ENCODE data around the gene NAXE.
A peak's percentile ranks its signal among the peaks of the same experiment; 100 is the strongest.
"Not testable (repeated sequence)": the region's sequence is repeated elsewhere in the genome, so short reads cannot be mapped to it uniquely, and the experiment has no call there.

NAXE gene

DNA sequence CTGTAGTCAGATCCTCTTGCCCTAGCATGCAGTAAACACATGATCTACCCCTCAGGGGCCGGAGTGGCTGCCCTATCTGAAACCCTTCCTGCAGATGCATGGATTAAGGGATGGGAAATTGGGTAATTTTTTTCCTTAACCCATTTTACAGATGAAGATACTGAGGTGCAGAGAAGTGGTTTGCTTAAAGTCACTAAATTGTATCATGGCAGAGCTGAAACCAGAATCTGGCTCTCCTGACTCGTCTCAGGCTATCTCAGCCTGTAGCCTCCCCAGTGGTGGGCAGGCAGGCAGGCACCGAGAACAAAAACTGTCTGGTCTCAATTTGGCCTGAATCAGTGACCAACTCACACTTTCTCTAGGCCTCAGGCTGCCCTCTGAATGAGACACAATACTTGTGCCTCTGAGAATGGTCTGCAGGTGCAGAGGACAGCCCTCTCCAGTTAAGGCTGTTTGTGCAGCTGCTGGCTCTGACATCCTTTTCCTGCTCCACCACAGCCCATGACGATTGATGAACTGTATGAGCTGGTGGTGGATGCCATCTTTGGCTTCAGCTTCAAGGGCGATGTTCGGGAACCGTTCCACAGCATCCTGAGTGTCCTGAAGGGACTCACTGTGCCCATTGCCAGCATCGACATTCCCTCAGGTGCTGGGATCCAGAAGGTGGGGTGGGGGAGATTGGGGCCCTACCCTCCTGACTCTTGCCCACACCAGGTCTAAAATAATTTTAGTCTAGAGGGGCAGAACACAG is 1.5 kb downstream of the NAXE start:
- Mint-ChIP-seq H3K27ac (peak overlapping the region; percentile 92), H3K4me1 (peaks cover 23 to 43% of the 10 kb centered on the region in 2 donors), H3K27me3 (no peaks in the 10 kb centered on the region), H3K9me3 (no peaks in the 10 kb centered on the region), H3K36me3 (peaks cover 14 to 35% of the 10 kb centered on the region in 2 donors), H3K4me3 (peak overlapping the region; percentile 84 to 91)
- ATAC-seq (replicated peaks) (no peak), DNase-seq (no peak)

GRCh38 chr1:156593661-156593989 is 2.0 kb downstream of the NAXE start:
- H3K36me3 Mint-ChIP-seq: peaks cover 20 to 40% of the 10 kb centered on the region in 2 donors
- DNase-seq (no peak), ATAC-seq (replicated peaks) (no peak)
- H3K4me1 Mint-ChIP-seq: peaks cover 29 to 49% of the 10 kb centered on the region in 2 donors
- no peaks in the 10 kb centered on the region for H3K9me3 Mint-ChIP-seq
- H3K27ac Mint-ChIP-seq: no peak overlapping the region
- H3K27me3 Mint-ChIP-seq: no peaks in the 10 kb centered on the region
- H3K4me3 Mint-ChIP-seq: no peak overlapping the region

DNA sequence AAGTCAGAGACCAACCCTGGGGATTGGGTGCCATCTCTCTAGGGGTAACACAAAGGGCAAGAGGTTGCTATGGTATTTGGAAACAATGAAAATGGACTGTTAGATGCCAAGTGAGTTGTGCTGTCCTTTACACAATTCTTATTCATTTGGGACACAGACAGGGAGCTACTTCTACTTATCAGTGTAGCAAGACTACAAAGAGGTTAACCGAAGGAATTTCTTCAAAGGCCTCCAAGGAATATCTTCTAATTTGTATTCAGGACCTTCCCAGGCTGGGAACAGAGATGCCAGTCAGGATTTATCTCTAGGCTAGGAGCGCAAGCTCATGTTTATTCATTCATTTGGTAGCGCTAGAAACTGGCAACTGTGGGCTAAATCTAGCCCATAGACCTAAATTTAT is 2.6 kb downstream of the NAXE start:
- H3K27me3 Mint-ChIP-seq: no peaks in the 10 kb centered on the region
- DNase-seq (no peak), ATAC-seq (replicated peaks) (no peak)
- no peaks in the 10 kb centered on the region for H3K9me3 Mint-ChIP-seq
- H3K36me3 Mint-ChIP-seq: peaks cover 23 to 43% of the 10 kb centered on the region in 2 donors
- peaks cover 31 to 52% of the 10 kb centered on the region in 2 donors for H3K4me1 Mint-ChIP-seq
- no peak overlapping the region for H3K4me3 Mint-ChIP-seq
- H3K27ac Mint-ChIP-seq: no peak overlapping the region

GRCh38 chr1:156595016-156595415 is 3.4 kb downstream of the NAXE start:
- Mint-ChIP-seq H3K27ac (peak overlapping the region; percentile 78), H3K9me3 (no peaks in the 10 kb centered on the region), H3K27me3 (no peaks in the 10 kb centered on the region), H3K4me3 (no peak overlapping the region), H3K36me3 (peaks cover 23 to 43% of the 10 kb centered on the region in 2 donors), H3K4me1 (peaks cover 31 to 52% of the 10 kb centered on the region in 2 donors)
- DNase-seq: no peak
- ATAC-seq (replicated peaks): no peak

- Mint-ChIP-seq H3K4me1 (peaks cover 29 to 47% of the 10 kb centered on the region in 2 donors), H3K36me3 (peaks cover 24 to 52% of the 10 kb centered on the region in 2 donors), H3K4me3 (no peak overlapping the region), H3K9me3 (no peaks in the 10 kb centered on the region), H3K27me3 (no peaks in the 10 kb centered on the region), H3K27ac (peak overlapping the region; percentile 47)
- ATAC-seq (replicated peaks): no peak
- DNase-seq: no peak
Observed at GRCh38 chr1:156596426-156596825, 4.8 kb downstream of the NAXE start.

DNA sequence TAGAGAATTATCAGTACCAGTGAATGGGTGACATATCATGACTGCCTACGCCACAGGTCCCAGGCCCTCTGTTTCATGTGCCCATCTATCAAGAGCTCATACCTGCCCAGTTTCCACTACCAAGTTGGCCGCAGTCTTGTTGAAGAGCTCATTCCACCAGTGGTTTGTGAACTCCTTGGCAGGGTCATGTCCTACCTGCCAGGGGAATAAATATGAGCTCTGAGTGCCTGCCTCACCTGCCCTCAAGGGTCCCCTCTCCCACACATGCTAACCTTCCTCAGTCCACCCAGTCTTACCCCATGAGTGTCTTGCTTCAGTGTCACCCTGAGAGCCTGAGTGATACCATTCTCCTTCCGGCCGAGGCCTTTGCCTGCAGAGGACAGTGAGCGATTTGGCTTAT is 6.5 kb downstream of the NAXE start:
- H3K27ac Mint-ChIP-seq: no peak overlapping the region

DNA sequence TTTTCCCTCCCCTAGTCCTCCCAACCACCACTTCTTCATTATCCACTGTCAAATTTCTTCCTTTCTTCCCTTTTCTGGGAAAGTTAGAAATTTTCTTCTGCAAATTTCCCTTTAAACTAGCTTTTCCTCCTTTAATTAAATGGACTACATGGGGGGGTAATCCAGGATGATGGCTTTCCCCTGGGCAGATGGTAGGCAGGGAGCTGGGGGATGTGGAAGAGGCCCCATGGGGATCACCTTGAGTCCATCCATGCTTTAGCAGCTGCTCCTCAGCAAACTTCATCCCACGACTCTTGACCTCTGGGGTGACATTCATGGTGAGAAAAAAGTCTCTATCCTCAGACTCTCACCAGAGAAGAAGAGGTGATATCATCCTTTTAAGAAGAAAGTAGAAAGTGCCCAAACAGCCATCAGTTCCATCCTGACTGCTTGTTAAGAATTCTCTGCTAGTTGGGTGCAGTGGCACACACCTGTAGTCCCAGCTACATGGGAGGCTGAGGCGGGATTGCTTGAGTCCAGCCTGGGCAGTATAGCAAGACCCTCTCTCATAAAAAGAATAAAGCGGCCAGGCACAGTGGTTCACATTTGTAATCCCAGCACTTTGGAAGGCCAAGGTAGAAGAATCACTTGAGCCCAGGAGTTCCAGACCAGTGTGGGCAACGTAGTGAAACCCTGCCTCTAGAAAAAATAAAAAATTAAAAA is 7.3 kb downstream of the NAXE start:
- Mint-ChIP-seq H3K36me3 (peaks cover 20 to 43% of the 10 kb centered on the region in 2 donors), H3K4me3 (no peak overlapping the region)

More for the DNA sequence above, 6.5 kb downstream of the NAXE start:
- Mint-ChIP-seq H3K4me3 (no peak overlapping the region), H3K4me1 (peaks cover 29 to 51% of the 10 kb centered on the region in 2 donors), H3K36me3 (peaks cover 20 to 45% of the 10 kb centered on the region in 2 donors), H3K9me3 (no peaks in the 10 kb centered on the region), H3K27me3 (no peaks in the 10 kb centered on the region)
- DNase-seq (no peak), ATAC-seq (replicated peaks) (no peak)

DNA sequence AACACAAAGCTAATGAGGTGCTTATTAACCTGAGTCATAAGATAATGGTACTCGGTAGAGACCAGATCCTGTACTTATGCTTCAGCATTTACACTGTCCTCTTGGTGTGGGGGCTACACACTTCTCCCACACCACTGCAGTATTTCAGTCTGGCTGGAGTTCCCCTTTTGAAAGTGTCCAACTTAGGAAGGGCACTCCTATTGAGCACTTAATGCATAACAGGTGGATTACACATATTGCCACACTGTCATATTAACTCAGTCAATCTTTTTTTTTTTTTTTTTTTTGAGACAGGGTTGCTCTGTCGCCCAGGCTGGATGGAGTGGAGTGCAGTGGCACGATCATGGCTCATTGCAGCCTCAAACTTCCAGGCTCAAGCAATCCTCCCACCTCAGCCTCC is 8.2 kb downstream of the NAXE start:
- DNase-seq (no peak), ATAC-seq (replicated peaks) (peak; percentile 70 to 79)
- Mint-ChIP-seq H3K36me3 (peaks cover 20 to 42% of the 10 kb centered on the region in 2 donors), H3K4me3 (peak overlapping the region; percentile 90 to 99), H3K27me3 (no peaks in the 10 kb centered on the region), H3K9me3 (no peaks in the 10 kb centered on the region), H3K4me1 (peaks cover 28 to 40% of the 10 kb centered on the region in 2 donors), H3K27ac (peak overlapping the region; percentile 99)

More for the DNA sequence above, 7.3 kb downstream of the NAXE start:
- DNase-seq (no peak), ATAC-seq (replicated peaks) (no peak)
- Mint-ChIP-seq H3K27ac (peak overlapping the region; percentile 70), H3K9me3 (no peaks in the 10 kb centered on the region), H3K4me1 (peaks cover 29 to 43% of the 10 kb centered on the region in 2 donors), H3K27me3 (no peaks in the 10 kb centered on the region)

DNA sequence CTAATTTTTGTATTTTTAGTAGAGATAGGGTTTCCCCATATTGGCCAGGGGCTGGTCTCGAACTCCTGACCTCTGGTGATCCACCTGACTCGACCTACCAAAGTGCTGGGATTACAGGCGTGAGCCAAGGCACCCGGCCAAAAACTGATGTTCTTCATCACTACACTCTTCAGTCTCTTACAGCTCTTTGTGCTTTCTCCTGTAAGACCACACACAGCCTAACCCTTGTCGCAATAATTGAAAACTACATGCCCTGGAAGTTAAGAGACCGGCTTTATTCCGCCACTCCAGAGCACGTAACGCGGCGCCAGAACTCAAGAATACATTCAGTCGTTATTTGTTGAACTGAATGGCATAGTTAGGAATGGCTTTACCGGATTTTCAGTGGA is 9.2 kb downstream of the NAXE start:
- peak overlapping the region; percentile 90 to 99 for H3K4me3 Mint-ChIP-seq
- peak overlapping the region; percentile 99 for H3K27ac Mint-ChIP-seq
- no peak for DNase-seq
- ATAC-seq (replicated peaks): peak in 1 of 2 donors; percentile 6
- peaks cover 17 to 33% of the 10 kb centered on the region in 2 donors for H3K36me3 Mint-ChIP-seq
- H3K9me3 Mint-ChIP-seq: no peaks in the 10 kb centered on the region
- H3K4me1 Mint-ChIP-seq: peaks cover 20 to 34% of the 10 kb centered on the region in 2 donors
- H3K27me3 Mint-ChIP-seq: no peaks in the 10 kb centered on the region

- H3K4me3 Mint-ChIP-seq: peak within 1 kb of the TSS; percentile 90 to 99
- peak; percentile 76 to 88 for ATAC-seq (replicated peaks)
- no peaks in the 10 kb centered on the region for H3K9me3 Mint-ChIP-seq
- H3K36me3 Mint-ChIP-seq: peaks cover 17 to 31% of the 10 kb centered on the region in 2 donors
- no peaks in the 10 kb centered on the region for H3K27me3 Mint-ChIP-seq
- H3K4me1 Mint-ChIP-seq: peaks cover 20 to 34% of the 10 kb centered on the region in 2 donors
- peak within 1 kb of the TSS; percentile 99 for H3K27ac Mint-ChIP-seq
- DNase-seq: peak; percentile 71
Observed at GRCh38 chr1:156601122-156601830, 9.7 kb downstream of the NAXE start, which contains the start of gene GPATCH4. Gene GPATCH4 (minus strand): TSS chr1:156601479.

DNA sequence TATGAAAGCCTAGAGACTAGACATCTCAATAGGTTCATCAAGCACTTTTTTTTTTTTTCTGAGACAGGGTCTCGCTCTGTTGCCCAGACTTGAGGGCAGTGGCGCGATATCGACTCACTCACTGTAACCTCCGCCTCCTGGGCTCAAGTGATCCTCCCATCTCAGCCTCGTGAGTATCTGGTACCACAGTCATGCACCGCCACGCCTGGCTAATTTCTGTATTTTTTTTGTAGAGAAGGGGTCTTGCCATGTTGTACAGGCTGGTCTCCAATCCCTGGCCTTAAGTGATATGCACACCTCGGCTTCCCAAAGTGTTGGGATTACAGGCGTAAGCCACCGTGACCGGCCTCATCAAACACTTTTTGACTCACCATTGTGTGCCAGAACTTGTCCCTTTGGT is 10.3 kb downstream of the NAXE start:
- Mint-ChIP-seq H3K4me3 (peak overlapping the region; percentile 90 to 99), H3K4me1 (peaks cover 17 to 31% of the 10 kb centered on the region in 2 donors), H3K27me3 (no peaks in the 10 kb centered on the region), H3K27ac (peak overlapping the region; percentile 99), H3K9me3 (no peaks in the 10 kb centered on the region), H3K36me3 (peaks cover 16 to 27% of the 10 kb centered on the region in 2 donors)
- peak; percentile 38 to 64 for ATAC-seq (replicated peaks)
- DNase-seq: no peak

DNA sequence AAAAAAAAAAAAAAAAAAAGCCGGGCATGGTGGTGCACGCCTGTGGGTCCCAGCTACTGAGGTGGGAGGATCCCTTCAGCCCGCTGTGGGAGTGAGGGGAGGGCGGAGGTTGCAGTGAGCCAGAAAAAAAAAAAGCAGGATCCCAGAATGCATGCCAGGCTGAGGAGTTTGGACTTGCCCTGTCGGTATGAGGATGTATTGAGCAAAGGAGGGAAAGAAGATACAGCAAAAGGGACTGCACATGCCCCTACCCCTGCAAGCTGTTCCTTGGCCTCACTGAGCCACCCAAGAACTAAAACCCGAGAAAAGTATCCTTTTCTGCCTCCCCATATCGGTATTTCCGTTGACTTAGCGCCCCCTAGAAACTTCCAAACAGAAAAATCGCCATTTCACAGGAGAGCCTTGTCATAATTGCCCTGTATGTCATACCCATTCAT is 11.0 kb downstream of the NAXE start:
- peaks cover 17 to 33% of the 10 kb centered on the region in 2 donors for H3K4me1 Mint-ChIP-seq
- peaks cover 12 to 22% of the 10 kb centered on the region in 2 donors for H3K36me3 Mint-ChIP-seq
- DNase-seq: no peak
- H3K4me3 Mint-ChIP-seq: peak overlapping the region; percentile 53 to 90
- H3K27me3 Mint-ChIP-seq: no peaks in the 10 kb centered on the region
- no peak for ATAC-seq (replicated peaks)
- H3K27ac Mint-ChIP-seq: no peak overlapping the region
- H3K9me3 Mint-ChIP-seq: no peaks in the 10 kb centered on the region

DNA sequence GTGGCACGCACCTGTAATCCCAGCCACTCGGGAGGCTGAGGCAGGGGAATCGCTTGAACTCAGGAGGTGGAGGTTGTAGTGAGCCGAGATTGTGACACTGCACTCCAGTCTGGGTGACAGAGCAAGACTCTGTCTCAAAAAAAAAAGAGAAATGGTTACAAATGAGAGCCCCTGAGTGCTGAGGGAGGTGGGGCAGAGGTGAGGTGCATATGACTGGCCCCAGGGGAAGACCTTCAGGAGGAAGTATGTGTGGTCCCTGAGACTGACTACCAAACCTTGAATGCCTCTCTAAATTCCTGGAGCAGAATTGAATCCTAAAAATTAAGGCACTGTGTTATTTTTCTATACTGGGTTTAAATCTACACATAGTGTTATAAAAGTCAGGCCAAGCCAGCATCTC is 15.8 kb downstream of the NAXE start:
- not testable (repeated sequence) for H3K27me3 Mint-ChIP-seq, H3K36me3 Mint-ChIP-seq, H3K27ac Mint-ChIP-seq, H3K4me3 Mint-ChIP-seq, DNase-seq, H3K9me3 Mint-ChIP-seq
- peak; percentile 77 to 83 for ATAC-seq (replicated peaks)
- peaks cover 8 to 29% of the 10 kb centered on the region in 2 donors for H3K4me1 Mint-ChIP-seq

DNA sequence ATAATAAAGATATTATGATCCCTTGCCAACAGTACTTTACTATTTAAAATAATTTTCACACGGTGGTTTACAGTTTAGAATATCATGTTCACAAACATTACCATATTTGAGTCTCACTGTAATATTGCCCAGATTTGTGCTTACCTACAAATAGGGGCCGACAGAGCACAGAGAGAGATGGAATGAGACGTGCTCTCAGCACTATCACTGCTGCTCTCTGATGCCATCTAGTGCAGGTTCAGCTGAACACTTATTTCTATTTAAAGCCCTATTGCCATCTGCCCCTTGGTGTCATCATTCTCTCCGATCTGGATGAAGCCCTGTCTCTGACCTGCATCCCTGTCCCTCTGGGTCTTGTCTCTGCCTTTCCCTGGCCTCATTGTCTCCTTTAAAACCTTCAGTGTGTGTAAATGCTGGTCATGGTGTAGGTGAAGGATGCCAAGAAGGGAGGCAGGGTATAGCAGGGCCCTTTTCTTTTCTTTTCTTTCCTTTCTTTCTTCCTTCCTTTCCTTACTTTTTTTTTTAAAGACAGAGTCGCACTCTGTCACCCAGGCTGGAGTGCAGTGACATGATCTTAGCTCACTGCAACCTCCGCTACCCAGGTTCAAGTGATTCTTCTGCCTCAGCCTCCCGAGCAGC is 16.6 kb downstream of the NAXE start:
- peaks cover 11 to 15% of the 10 kb centered on the region in 2 donors for H3K27me3 Mint-ChIP-seq
- no peaks in the 10 kb centered on the region for H3K36me3 Mint-ChIP-seq
- ATAC-seq (replicated peaks): peak; percentile 93 to 95
- DNase-seq: peak; percentile 58
- H3K27ac Mint-ChIP-seq: no peak overlapping the region
- H3K4me1 Mint-ChIP-seq: peaks cover 10 to 22% of the 10 kb centered on the region in 2 donors
- no peak overlapping the region for H3K4me3 Mint-ChIP-seq
- H3K9me3 Mint-ChIP-seq: no peaks in the 10 kb centered on the region

Data from stimulated activated naive B cell treated with anti-CD40 and anti-IgM and Interleukin-4, amounts not matched to agents 10 μg/mL and 1 μg/mL and 100 μg/mL, for 72 hours (primary cell).